MM.1S (cell line): ENCODE data around the gene IFT80.

Experiments
- DNase-seq: peaks from one replicate; pipeline ENCODE4 v3.0.0-alpha.2; 2015
- H2AFZ ChIP-seq: fragments of 300-600 bp; sonication (generic); 2 replicates; pipeline ENCODE4 v1.6.0; 2016; ENCODE audit warnings: antibody characterized with exemption, low read length
- H3F3A ChIP-seq: fragments of 300-600 bp; sonication (generic); 2 replicates; pipeline ENCODE4 v1.6.1; 2016; ENCODE audit warnings: mild to moderate bottlenecking, antibody characterized with exemption, low read length, moderate library complexity, mixed read lengths; ENCODE audit not compliant: insufficient read depth
- H3K27ac ChIP-seq: fragments of 300-600 bp; sonication (generic); 2 replicates; pipeline ENCODE4 v1.5.1; 2016; ENCODE audit warnings: mild to moderate bottlenecking, low read length
- H3K27me3 ChIP-seq: fragments of 300-600 bp; sonication (generic); replicated peaks from 2 replicates; pipeline ENCODE4 v1.6.0; 2016; ENCODE audit warnings: low read length; ENCODE audit not compliant: insufficient read depth
- H3K36me3 ChIP-seq: fragments of 300-600 bp; sonication (generic); replicated peaks from 2 replicates; pipeline ENCODE4 v1.6.1; 2016; ENCODE audit warnings: mild to moderate bottlenecking, low read length, mixed read lengths; ENCODE audit not compliant: insufficient read depth
- H3K4me1 ChIP-seq: fragments of 300-600 bp; sonication (generic); 2 replicates; pipeline ENCODE4 v1.6.1; 2016; ENCODE audit warnings: low read length, mixed read lengths
- H3K4me2 ChIP-seq: fragments of 300-600 bp; sonication (generic); 2 replicates; pipeline ENCODE4 v1.6.0; 2016; ENCODE audit warnings: low read depth, low read length
- H3K4me3 ChIP-seq: fragments of 300-600 bp; sonication (generic); 2 replicates; pipeline ENCODE4 v1.5.1; 2016; ENCODE audit warnings: low read length, mixed read lengths
- H3K79me2 ChIP-seq: fragments of 300-600 bp; sonication (generic); 2 replicates; pipeline ENCODE4 v1.6.1; 2016; ENCODE audit warnings: mixed run types, low read length, mixed read lengths
- H3K9ac ChIP-seq: fragments of 300-600 bp; sonication (generic); 2 replicates; pipeline ENCODE4 v1.6.1; 2016; ENCODE audit warnings: low read length, mixed read lengths
- H3K9me2 ChIP-seq: fragments of 300-600 bp; sonication (generic); replicated peaks from 2 replicates; pipeline ENCODE4 v1.6.1; 2016; ENCODE audit warnings: mild to moderate bottlenecking, low read length, mixed read lengths; ENCODE audit not compliant: insufficient read depth
- H3K9me3 ChIP-seq: fragments of 300-600 bp; sonication (generic); replicated peaks from 2 replicates; pipeline ENCODE4 v1.6.1; 2016; ENCODE audit warnings: mild to moderate bottlenecking, low read length, mixed read lengths; ENCODE audit not compliant: insufficient read depth
- H4K20me1 ChIP-seq: fragments of 300-600 bp; sonication (generic); 2 replicates; pipeline ENCODE4 v1.6.1; 2016; ENCODE audit warnings: mild to moderate bottlenecking, low read length, moderate library complexity, mixed read lengths; ENCODE audit not compliant: insufficient read depth
- EZH2 ChIP-seq: fragments of 300-600 bp; sonication (generic); optimal IDR thresholded peaks from 2 replicates; pipeline ENCODE3; 2017; ENCODE audit warnings: low read depth, mild to moderate bottlenecking, antibody characterized with exemption, low read length, mixed read lengths
- EZH2phosphoT487 ChIP-seq: fragments of 300-600 bp; sonication (generic); IDR thresholded peaks from 2 replicates; pipeline ENCODE4 v1.6.1; 2018; ENCODE audit warnings: antibody characterized with exemption, low read length
- TF ChIP-seq, protein P1 (sequence below): fragments of 300-600 bp; sonication (generic); IDR thresholded peaks from 2 replicates; pipeline ENCODE4 v1.5.1; 2016; ENCODE audit warnings: antibody characterized with exemption, low read length, mixed read lengths

The IFT80 gene

DNA sequence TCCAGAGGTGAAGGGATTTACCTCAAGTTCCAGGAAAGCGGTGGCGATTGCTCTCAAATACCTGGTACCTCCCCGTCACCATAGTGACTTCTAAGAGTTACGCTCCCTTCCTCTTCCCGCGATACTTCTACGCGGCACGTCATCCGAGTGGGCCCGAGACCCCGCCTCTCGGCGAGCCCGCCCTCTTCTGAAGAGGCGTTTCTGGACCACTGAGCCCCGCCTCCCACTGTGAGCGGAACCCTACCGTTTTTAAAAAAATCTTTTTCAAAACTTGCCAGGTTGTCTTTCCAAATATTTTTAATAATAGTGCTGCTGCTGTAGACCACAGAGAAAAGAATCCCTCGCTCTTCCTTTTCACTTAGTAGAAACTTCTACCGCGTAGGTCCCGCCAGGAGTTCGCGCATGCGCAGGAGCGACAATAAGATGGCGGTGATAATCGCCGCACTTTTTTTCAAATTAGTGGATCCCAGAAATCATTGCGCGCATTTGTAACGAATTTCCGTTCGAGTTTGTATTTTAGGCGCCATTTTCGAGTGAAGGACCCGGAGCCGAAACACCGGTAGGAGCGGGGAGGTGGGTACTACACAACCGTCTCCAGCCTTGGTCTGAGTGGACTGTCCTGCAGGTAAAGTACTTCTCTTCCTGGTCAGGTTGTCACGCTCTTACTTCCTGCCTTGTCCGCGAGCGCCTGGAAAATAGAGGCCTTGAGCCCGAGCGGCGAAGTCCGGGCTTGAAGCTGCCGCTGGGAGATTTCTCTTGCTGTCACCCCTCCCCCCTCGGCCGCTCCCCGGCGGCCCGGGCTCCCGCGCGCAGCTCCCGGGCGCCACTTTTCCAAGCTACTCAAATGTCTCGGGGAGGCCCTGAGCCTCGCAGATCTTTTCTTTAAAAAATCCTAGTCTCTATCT is at the start of gene IFT80, which contains the start of gene SMC4:
Gene IFT80, minus strand, starts transcription at position 101 of the 905 bp plus-strand sequence. CDS start 14,625 bp downstream, outside the sequence.
Gene SMC4, plus strand, starts transcription at position 526 of the 905 bp plus-strand sequence. CDS start 1,177 bp downstream, outside the sequence.
- Histone ChIP-seq H3K4me3 (peak within 1 kb of the TSS; percentile 89), H3K4me1 (peaks cover 16% of the 10 kb centered on the region), H3K9ac (peak within 1 kb of the TSS; percentile 98), H3K27ac (peak within 1 kb of the TSS; percentile 91), H2AFZ (peak within 1 kb of the TSS; percentile 88), H3K9me2 (no peaks in the 10 kb centered on the region), H4K20me1 (peaks cover 22% of the 10 kb centered on the region), H3F3A (peaks cover 14% of the 10 kb centered on the region), H3K36me3 (peaks cover 13% of the 10 kb centered on the region), H3K79me2 (peaks cover 92% of the 10 kb centered on the region), H3K9me3 (no peaks in the 10 kb centered on the region), H3K4me2 (peak within 1 kb of the TSS; percentile 79), H3K27me3 (no peaks in the 10 kb centered on the region)
- no peak for TF ChIP-seq EZH2phosphoT487
- no peak for TF ChIP-seq EZH2
- TF ChIP-seq, protein P1, sequence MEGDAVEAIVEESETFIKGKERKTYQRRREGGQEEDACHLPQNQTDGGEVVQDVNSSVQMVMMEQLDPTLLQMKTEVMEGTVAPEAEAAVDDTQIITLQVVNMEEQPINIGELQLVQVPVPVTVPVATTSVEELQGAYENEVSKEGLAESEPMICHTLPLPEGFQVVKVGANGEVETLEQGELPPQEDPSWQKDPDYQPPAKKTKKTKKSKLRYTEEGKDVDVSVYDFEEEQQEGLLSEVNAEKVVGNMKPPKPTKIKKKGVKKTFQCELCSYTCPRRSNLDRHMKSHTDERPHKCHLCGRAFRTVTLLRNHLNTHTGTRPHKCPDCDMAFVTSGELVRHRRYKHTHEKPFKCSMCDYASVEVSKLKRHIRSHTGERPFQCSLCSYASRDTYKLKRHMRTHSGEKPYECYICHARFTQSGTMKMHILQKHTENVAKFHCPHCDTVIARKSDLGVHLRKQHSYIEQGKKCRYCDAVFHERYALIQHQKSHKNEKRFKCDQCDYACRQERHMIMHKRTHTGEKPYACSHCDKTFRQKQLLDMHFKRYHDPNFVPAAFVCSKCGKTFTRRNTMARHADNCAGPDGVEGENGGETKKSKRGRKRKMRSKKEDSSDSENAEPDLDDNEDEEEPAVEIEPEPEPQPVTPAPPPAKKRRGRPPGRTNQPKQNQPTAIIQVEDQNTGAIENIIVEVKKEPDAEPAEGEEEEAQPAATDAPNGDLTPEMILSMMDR, result no peak
- peak; percentile 99 for DNase-seq

DNA sequence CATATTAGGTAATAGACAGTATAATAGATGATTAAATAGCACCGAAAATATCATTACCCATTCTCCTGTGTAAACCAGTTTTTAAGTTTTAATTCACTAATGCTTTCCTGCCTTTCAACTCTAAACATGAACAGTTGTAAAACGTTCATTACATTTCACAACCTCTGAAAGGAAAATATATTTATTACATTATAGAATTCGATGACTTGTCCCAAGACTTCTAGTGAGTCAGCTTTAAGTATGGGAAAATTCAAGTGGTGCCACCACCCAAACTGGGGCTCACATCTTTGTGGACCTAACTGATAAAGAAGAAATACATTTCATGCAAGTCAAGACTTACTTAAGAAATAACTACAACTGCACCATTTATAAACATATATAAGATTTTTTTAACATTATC is 48.5 kb upstream of the IFT80 start:
- no peak overlapping the region for H3K9ac ChIP-seq
- peaks cover 14% of the 10 kb centered on the region for H3F3A ChIP-seq
- H3K27ac ChIP-seq, result no peak overlapping the region
- H4K20me1 ChIP-seq, result no peaks in the 10 kb centered on the region
- H3K4me2 ChIP-seq, result peak overlapping the region; percentile 75
- H3K79me2 ChIP-seq, result peaks cover 67% of the 10 kb centered on the region
- no peaks in the 10 kb centered on the region for H3K27me3 ChIP-seq
- peaks cover 23% of the 10 kb centered on the region for H3K4me1 ChIP-seq
- TF ChIP-seq EZH2phosphoT487, result no peak
- TF ChIP-seq, protein P1, result no peak
- TF ChIP-seq EZH2, result no peak
- no peak for DNase-seq
- H2AFZ ChIP-seq, result no peak overlapping the region
- H3K9me2 ChIP-seq, result no peaks in the 10 kb centered on the region
- peaks cover 8% of the 10 kb centered on the region; the same call in 1 of the 2 replicates for H3K36me3 ChIP-seq
- no peak overlapping the region; the same call in 1 of the 2 replicates for H3K4me3 ChIP-seq
- no peaks in the 10 kb centered on the region for H3K9me3 ChIP-seq

DNA sequence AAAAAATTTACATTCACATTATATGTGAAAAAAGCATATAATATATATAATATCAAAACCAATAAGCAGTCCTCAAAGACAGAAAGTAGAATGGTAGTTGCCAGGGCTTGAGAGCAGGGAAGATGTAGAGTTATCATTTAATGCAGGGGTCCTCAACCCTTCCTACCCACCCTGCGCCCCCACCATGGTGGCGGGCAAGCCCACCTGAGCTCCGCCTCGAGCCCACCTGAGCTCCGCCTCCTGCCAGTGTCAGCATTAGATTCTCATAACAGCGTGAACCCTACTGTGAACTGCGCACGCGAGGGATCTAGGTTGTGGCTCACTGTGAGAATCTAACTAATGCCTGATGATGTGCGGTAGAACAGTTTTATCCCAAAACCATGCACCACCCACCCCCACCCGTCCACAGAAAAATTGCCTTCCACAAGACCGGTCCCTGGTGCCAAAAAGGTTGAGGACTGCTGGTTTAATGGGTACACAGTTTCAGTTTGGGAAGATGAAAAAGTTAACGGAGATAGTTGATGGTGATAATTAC is 47.6 kb upstream of the IFT80 start:
- no peak overlapping the region for H3K27ac ChIP-seq
- H3K9ac ChIP-seq, result no peak overlapping the region
- TF ChIP-seq, protein P1, result no peak
- TF ChIP-seq EZH2 (no peak), EZH2phosphoT487 (no peak)
- peaks cover 24% of the 10 kb centered on the region for H3K4me1 ChIP-seq
- no peaks in the 10 kb centered on the region for H3K9me2 ChIP-seq
- no peak for DNase-seq
- H3K4me3 ChIP-seq, result no peak overlapping the region
- no peaks in the 10 kb centered on the region for H3K9me3 ChIP-seq
- H2AFZ ChIP-seq, result no peak overlapping the region
- H3K27me3 ChIP-seq, result no peaks in the 10 kb centered on the region
- H3F3A ChIP-seq, result peaks cover 23% of the 10 kb centered on the region
- H3K4me2 ChIP-seq, result no peak overlapping the region
- peaks cover 8% of the 10 kb centered on the region; the same call in 1 of the 2 replicates for H3K36me3 ChIP-seq
- no peaks in the 10 kb centered on the region for H4K20me1 ChIP-seq
- H3K79me2 ChIP-seq, result peaks cover 77% of the 10 kb centered on the region
